Pulmonary artery endothelial cell (primary cell): ENCODE data around the gene MRGPRG. TPM values are rescaled to one million over a fixed set of nuclear protein-coding genes. Genes with fewer than 3 reads are reported as not detected.

Source experiments
- DNase-seq: peaks from one replicate; pipeline ENCODE4 v3.0.0-alpha.2; 2011; ENCODE audit warnings: low read depth, low spot score
- total RNA-seq: library from RNA; depleted of rRNA; stranded (reverse); fragments of >200 nt; gene quantifications from 2 replicates; pipeline ENCODE4 v1.2.3, GENCODE V29; 2014

Gene MRGPRG
- total RNA-seq, 1 donor from 2014 or later = not detected

DNA sequence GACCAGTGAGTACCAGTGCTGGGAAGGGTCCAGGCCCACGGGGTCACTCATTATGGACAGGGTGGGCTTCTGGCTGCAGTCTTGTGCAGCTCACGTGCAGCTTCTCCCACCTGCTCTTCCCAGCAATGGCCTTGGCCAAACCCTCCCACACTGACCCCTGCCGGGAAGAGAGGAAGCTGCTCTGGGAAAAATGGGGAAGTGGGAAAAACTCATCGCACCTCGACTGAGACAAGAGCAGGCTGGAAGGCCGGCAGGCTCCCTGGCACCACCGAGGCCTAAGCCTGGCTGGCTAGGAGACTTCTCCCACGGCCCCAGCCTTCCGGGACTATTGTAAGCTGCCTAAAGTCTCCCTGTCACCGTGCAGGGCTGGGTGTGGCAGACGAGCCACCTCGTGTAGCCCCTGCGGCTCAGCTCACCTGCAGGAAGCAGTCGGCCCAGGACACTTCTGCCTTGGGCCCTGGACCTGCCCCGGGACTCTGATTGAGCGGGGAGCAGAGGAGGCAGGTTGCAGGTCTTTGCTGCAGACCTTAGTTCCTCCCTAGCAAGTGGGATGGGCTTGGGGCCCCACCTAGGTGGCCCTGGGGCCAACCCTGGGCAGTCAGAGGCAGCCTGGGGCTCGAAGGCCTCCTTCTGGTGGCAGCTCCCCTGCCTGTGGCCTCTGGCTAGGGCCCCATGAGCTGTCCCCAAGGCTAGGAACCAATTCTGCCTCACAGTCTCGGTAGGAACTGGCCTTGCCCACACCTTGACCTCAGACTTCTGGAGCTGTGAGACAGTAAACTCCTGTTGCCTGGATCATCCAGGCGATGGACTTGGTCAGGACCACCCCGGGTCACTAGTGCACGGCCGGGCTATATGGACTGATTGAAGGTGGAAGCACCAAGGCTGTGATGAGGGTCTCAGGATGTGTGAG, 23.1 kb downstream of the MRGPRG start:
- no peak for DNase-seq

DNA sequence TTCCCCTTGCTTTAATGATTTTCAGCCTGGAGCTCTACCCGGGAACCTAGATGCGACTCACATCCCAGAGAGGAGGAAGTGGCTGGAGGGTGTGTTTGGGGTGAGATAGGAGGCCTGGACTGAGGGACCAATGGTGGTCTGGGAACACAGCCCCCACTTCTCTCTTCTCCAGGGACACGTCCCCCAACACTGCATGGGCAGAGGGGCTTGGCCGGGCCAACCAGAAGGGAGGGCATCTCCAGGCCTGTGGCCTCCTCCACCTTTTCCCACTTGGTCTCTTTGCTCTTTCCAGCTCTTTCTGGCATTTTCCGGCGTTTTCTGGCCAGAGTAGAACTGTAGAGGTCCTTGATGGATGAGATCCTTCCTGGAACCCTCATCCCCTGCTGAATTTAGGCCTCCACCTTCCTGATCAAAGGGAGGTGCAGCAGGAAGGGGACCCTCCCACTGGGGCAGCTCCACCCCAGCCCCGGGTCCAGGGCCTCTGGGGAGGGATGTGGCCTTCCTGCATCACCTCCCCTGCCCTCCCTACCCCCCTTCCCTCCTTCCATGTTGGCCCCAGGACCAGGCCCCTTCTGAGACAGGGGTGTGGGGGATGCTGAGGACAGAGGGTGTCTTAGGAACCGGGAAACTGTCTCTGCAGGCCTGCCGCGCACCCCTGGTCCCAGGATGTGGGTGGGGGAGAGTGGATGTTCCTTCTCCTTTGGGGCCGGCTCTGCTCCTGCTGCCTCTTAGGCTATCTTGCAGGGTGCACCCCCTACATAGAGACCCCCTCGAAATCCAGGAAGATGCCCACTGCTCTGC, 24.4 kb downstream of the MRGPRG start:
- no peak for DNase-seq

DNA sequence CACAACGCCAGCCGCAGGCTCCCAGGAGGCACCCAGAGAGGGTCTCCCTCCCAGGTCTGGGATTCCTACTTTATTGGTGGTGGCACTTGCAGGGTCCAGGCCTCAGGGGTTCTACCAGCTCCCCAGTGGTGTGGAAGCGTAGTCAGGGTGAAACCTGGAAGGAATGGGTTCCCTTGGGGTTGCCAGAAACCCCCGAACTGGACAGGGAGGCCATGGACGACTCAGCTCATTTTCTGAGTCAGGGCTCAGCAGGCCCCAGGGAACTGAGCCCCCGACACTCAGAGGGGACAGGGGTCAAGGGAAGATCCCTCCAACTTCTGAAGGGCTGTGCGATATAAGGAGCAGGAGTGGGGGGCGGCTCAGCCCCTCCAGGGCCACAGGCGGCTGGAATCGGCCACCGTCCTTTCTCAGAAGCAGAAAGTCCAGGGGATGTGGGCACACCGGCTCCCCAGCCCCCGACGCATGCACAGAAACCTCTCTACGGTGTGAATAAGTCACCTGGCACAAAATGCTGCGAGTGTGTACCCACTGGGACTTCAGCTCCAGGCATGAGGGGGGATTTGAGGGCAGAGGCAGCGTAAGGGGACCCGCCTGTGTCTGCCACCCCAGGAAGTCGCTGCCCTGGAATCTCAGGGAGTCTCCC, 25.1 kb downstream of the MRGPRG start:
- no peak for DNase-seq

DNA sequence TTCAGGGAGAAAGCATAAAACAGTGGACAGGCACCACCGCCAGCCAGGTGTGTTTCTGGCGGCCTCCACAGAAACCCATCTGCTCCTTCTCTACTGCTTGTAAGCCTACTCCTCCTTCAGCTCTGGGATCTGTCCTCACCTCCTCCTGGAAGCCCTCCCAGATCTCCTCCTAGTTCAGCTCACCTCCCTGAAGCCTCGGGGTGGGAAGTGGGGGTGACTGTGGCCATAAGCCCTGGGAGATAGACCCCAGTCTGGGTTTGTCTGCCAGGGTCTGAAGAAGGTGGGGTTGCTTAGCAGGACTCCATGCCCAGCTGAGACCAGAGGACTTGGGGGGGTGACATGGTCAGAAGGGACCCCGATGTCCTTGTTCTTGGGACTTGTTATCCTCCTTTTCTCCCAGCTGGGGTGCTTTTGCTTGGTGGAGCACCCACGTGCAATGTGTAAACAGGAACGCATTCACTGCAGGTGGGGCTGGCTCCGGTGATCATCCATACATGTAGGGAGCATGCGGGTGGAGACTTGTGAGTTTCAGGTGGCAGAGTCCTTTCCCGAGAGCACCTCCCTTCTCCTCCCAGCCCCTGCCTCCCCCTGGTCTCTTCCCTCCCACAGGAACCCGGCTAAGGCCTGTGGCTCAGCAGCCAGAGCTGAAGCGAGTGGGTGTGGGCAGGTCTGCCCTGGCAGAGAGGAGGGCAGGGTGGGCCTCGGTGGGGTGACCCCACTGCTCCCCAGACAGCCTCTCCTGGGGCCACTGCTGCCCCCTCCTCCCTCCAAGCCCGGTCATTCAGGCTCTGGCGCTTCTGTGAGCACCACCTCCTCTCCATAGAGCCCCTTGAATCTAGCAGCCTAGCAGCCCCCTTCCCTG, 25.9 kb downstream of the MRGPRG start:
- DNase-seq = no peak

DNA sequence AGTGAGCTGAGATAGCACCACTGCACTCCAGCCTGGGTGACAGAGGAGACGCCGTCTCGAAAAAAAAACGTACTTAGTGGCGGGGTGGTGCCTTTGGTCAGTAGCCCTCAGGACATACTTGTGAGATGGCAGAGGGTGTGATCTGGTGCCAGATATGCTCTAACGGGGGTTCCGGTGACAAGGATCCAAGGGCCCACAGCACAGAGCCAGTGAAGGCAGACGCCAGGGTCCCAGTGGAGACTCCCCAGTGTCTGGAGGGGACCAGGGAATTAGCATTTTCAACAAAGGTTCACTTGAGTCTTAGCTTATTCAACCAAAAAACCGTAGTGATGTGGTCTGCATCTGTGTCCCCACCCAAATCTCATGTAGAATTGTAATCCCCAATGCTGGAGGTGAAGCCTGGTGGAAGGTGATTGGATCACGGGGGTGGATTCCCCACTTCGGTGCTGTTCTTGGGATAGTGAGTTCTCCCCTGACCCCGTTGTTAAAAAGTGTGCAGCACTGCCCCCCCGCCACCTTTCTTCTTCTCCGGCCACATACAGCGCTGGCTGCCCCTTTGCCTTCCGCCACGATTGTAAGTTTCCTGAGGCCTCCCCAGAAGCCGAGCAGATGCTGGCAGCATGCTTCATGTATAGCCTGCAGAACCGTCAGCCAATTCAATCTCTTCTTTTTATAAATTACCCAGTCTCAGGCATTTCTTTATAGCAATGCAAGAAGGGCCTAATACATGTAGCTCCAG, 26.9 kb downstream of the MRGPRG start:
- no peak for DNase-seq

DNA sequence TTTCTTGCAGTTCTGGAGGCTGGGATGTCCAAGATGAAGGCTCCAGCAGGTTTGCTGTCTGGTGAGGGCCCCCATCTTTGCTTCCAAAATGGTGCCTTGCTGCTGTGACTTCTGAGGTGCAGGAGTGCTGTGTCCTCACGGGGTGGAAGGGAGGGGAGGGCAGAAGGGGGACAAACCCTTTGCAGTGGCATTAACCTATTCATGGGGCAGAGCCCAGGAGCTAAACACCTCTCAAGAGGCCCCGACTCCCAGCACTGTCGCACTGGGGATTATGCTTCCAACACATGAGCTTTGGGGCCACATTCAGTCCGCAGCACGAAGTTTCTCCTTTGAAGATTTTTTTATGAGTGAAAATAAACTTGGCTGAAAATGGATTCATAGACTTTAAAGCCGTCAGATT, 28.0 kb downstream of the MRGPRG start:
- no peak for DNase-seq

DNA sequence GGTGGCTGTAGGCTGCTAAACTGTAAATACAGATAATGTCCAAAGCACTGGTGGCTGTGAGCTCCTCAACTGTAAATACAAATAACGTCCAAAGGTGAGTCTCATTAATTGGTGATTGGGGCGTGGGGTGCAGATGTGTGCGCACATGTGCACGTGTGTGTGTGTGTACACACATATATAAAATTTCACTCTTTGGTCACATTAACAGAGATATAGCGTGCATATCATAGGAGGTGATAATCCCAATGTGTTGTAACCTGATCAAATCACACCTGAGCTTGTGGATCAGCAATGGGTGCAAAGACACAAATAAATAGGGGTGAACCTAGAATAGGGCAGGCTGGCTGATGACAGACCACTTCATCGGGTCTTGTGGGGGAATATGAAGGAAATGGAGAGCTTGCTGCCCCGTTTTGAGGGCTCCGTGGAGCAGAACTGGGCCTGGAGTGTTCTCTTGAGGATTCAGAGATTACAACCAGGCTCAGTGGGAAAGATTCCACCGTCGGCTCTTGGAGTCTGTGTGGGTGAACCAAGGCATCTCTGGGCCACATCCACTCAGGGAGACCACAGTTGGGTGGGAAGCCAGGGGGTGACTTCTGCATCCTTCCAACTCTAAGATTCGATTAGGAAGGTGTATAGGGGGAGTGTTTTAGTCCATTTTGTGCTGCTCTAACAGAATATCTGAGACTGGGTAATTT, 28.6 kb downstream of the MRGPRG start:
- DNase-seq = no peak

DNA sequence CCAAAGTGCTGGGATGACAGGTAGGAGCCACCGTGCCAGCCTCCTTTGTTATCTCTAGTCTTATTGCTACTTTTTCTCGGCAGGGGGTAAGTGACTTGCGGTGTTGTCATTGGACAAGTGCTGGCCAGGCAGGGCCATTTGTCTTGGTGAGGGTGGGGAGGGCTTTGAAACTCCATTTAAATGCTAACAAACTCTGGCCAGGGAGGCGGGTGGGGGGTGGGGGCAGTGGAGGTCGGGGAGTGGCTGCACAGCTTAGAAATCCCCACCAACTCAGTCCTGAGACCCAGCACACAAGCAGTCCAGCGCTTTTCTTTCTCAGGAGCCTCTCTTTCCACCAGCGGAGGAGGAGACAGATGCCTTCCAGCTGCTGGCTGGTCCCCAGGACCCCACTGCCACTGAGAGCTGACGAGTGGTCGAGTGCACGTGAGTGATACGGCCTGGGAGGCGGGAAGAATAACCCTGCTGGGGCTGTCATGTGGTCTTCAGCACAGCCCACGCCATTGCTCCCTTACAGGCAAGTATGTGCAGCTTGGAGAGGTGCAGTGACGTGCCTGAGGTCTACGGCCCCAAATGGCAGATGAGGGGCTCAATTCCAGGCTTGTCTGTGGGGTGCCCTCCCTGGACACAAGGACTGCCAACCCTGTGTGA, 29.3 kb downstream of the MRGPRG start:
- no peak for DNase-seq

DNA sequence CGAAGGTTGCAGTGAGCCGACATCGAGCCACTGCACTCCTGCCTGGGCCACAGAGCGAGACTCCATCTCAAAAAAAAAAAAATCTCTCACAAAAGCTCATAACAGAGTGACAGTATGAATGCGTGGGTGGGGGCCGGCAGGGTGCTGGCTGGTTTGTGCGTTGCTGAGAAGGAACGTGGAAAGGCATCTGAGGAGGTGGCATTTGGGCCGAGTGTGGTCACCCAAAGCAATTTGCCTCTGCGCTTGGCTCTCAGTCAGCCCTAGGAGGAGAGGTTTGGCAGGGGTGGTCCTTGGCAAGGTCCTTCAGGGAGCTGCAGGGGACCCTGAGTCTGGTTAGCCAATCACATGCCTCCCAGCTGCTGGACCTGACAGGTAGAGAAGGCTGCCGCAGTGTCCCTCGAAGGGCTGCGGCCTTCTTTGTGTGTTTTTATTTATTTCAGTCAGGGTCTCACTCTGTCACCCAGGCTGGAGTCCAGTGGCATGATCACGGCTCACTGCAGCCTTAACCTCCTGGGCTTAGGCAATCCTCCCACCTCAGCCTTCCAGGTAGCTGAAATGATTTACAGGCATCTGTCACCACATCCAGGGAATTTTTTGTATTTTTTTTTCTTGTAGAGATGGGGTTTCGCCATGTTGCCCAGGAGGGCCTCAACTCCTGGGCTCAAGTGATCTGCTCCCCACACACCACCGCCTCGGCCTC, 30.0 kb downstream of the MRGPRG start:
- DNase-seq = no peak

DNA sequence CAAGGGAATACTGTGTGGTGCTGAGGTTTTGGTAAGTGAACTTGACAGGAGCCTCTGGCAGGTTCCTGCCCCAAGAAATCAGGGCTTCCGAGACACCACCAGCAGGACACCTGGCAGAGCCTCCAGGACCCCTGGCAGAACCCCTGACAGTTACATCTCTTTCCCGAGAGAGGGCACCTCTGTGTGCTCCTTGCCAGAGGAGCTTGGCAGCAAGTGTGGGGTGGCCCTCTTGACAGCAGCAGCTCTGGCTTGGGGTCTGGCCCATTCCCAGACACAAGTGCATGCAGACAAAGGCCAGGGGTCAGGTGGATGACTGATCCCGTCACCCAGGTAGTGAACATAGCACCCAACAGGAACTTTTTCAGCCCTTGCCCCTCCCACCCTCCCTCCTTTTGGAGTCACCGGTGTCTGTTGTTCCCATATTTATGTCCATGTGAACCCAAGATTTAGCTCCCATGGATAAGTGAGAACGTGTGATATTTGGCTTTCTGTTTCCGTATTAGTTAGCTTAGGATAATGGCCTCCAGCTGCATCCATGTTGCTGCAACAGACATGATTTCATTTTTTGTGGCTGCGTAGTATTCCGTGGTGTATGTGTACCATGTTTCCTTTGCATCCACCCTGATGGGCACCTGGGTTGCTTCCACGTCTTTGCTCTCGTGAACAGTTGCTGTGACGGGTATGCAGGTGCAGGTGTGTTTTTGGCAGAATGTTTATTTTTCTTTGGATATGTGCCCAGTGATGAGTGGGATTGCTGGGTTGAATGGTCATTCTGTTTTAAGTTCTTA, 32.3 kb downstream of the MRGPRG start:
- DNase-seq = no peak

DNA sequence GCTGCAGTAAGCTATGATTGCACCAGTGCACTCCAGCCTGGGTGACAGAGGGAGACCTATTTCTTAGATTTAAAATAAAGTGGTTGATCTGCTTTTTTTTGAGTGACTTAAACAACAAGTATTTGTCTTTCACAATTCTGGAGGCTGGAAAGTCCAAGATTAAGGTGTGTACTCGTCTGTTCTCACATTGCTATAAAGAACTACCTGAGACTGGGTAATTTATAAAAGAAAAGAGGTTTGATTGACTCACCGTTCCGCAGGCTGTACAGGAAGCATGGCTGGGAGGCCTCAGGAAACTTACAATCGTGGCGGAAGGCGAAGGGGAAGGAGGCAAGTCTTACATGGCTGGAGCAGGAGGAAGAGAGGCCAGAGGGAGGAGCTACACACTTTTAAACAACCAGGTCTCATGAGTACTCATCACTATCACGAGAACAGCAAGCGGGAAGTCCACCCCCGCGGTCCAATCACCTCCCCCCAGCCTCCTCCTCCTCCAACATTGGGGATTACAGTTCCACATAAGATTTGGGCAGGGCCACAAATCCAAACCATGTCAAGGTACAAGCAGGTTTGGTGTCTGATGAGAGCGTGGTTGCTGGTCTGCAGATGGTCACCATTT, 33.8 kb downstream of the MRGPRG start:
- DNase-seq = no peak

DNA sequence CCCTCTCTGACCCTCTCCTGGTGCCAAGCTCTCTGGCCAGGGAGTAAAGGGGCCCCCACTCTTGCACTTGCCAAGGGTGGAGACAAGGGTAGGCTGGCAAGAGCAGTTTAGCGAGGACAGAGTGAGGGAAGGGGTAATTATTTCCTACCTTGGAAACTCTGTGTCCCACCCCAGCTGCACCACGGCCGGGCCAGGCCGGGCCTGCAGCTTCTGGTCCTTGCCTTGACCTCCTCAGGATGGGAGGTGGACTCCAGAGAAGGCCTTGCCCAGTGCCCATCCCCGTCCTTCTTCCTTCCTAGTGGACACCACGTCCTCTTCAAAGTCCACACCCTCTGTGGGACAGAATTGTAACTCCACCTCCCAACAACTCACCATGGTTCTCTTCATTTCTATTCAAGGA, 35.1 kb downstream of the MRGPRG start:
- DNase-seq = no peak

DNA sequence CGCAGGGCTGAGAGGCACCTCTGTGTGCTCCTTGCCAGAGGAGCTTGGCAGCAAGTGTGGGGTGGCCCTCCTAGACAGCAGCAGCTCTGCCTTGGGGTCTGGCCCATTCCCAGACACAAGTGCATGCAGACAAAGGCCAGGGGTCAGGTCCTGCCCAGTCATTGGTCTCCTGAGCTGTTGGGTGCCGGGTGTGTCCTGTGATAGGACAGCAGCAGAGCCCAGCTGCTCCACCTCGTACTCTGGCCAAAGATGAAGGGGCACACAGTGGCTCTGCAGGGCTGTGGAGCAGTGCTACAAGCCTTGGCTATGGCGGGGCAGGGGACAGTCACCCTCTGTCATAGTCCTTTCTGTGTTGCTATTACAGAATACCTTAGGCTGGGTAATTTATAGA, 36.2 kb downstream of the MRGPRG start:
- no peak for DNase-seq

DNA sequence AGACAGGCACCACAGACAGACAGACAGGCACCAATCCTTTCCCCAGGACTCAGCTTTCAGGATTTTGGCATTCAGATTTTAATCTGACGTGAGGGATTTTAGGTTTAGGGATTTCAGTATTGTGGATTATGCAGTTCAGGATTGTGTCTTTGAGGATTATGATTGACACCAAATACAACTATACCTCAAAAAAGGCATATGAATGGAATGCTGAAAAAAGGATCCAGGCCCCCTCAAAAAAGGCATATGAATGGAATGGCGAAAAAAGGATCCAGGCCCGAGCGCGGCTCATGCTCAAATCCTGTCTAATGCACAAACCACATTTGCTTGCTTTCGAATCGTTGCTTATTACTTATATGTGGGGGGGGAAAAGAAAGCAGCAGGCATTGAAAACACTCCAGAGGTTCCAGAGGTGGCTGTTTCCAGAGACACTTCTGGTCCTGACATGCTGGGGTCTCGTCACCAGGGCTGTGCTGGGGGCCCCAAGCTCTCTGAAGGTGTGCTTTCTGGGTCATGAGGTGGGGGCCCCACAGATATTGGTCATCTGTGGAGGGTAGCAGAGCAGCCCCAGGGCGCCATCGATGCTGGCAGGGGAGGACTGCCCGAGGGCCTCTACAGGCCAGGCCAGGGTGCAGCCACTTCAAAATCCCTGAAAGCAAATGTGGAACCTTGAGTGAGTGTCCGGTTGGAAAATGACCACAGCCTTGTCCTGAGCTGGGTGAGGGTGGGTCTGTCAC, 36.7 kb downstream of the MRGPRG start:
- no peak for DNase-seq

DNA sequence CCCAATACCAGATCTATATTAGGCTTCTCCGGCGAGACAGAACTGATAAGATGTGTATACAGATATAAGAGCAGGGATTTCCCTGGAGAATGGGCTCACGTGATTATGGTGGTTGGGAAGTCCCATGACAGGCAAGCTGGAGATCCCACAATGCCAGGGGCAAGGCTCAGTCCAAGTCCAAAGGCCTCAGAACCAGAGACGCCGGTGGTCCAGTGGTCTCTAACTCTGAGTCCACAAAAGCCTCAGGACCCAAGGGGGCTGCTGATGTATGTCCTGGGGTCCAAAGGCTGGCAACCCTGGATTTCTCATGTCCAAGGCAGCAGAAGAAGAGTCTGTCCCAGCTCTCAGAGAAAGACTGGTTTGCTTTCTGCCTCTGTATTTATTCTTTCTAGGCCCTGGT, 37.7 kb downstream of the MRGPRG start:
- no peak for DNase-seq

DNA sequence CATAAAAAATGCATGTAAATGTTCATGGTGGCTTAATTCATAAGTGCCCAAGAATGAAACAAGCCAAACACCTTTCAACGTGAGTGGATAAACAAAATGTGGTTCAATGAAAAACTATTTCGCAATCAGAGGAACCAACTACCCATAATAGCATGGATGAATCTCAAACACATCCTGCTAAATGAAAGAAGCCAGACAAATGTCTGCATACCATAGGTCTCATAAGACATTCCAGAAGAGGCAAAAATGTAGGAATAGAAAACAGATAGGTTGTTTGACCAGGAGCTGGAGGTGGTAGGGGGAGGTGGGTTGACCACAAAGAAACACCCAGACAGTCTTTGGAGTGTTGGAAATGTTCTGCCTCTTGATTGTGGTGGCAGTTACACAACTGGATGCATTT, 40.3 kb downstream of the MRGPRG start:
- DNase-seq = no peak

DNA sequence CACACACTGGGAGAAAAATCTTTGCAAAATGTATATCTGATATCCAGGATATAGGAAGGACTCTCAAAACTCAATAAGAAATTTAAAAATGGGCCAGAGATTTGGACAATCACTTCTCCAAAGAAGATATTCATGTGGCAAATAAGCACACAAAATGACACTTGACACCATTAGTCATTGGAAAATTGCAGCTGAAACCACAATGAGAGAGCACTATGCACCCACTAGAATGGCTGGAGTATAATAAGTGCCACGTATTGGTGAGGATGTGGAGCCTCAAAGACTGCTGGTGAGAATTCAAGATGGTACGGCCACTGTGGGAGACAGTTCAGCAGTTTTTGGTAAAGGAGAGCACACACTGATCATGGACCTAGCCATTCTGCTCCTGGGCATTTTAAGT, 40.7 kb downstream of the MRGPRG start:
- DNase-seq = no peak
